T-cell (primary cell): ENCODE data around the gene MAP6D1. TPM values are rescaled to one million over a fixed set of nuclear protein-coding genes. Genes with fewer than 3 reads are reported as not detected.

ENCODE experiments used
- ATAC-seq, 4 experiments: fragments of 200-7000 bp in 3 of 4; fragments of 150-1000 bp in 1 of 4; cut with Tn5 transposase; replicated peaks in 1 of 4; 1 replicate in 3 of 4; 2 replicates in 1 of 4; pipeline ENCODE4 v1.10.0; 2021; ENCODE audit warnings: moderate library complexity in 3 of 4, mild to moderate bottlenecking in 2 of 4, moderate number of reproducible peaks in 1 of 4
- CTCF ChIA-PET, 2 donors: fragments of 300-600 bp; sonication (Branson Sonifier 250); formaldehyde crosslinking; loops; one replicate each; lab custom pipeline; 2022; ENCODE audit warnings: antibody characterized with exemption in 2 of 2; lab: Charles Lee
- POLR2A ChIA-PET, 2 donors: fragments of 300-600 bp; sonication (Branson Sonifier 250); formaldehyde crosslinking; loops; one replicate each; lab custom pipeline; 2022; ENCODE audit warnings: antibody characterized with exemption in 2 of 2; lab: Charles Lee
- DNase-seq, 35 experiments: peaks; one replicate each; pipeline versions ENCODE4 v3.0.0 to v3.0.0-alpha.2; 2013 to 2023
- H3K27ac ChIP-seq: one replicate; pipeline ENCODE4 v1.5.1; 2013; ENCODE audit warnings: low read length
- H3K27me3 ChIP-seq, 2 experiments: replicated peaks in 1 of 2; 1 replicate in 1 of 2; 2 replicates in 1 of 2; pipeline versions ENCODE4 v1.6.1 to v1.7.0; 2013; ENCODE audit warnings: low read length in 1 of 2, mixed read lengths in 1 of 2; ENCODE audit not compliant: control insufficient read depth in 2 of 2, insufficient read depth in 2 of 2; ENCODE audit errors: extremely low read depth in 1 of 2
- H3K36me3 ChIP-seq, 2 donors: 1 replicate in 1 of 2; 2 replicates in 1 of 2; pipeline versions ENCODE4 v1.6.1 to v1.7.0; 2013; ENCODE audit warnings: low read length in 1 of 2; ENCODE audit not compliant: control insufficient read depth in 2 of 2, insufficient read depth in 1 of 2; ENCODE audit errors: extremely low read depth in 1 of 2
- H3K4me1 ChIP-seq, 2 experiments: 1 replicate in 1 of 2; 2 replicates in 1 of 2; pipeline versions ENCODE4 v1.6.1 to v1.7.0; 2013; ENCODE audit warnings: low read length in 2 of 2, mixed read lengths in 1 of 2; ENCODE audit not compliant: insufficient read depth in 2 of 2, control insufficient read depth in 1 of 2; ENCODE audit errors: extremely low read depth in 1 of 2
- H3K4me3 ChIP-seq, 2 donors: 1 replicate in 1 of 2; 2 replicates in 1 of 2; pipeline versions ENCODE4 v1.5.1 to v1.7.0; 2013; ENCODE audit warnings: mild to moderate bottlenecking in 2 of 2, low read length in 1 of 2, moderate library complexity in 1 of 2; ENCODE audit not compliant: control insufficient read depth in 1 of 2; ENCODE audit errors: extremely low read depth in 1 of 2
- H3K9me3 ChIP-seq: 2 replicates; pipeline ENCODE4 v1.7.0; 2013
- H3K27ac Mint-ChIP-seq, 2 donors: one replicate each; pipeline ENCODE4 v1.8.0; 2020 to 2021; ENCODE audit warnings: mild to moderate bottlenecking in 2 of 2, mixed read lengths in 2 of 2
- H3K27me3 Mint-ChIP-seq, 2 donors: one replicate each; pipeline ENCODE4 v1.8.0; 2021 to 2022; ENCODE audit warnings: mixed read lengths in 2 of 2
- H3K36me3 Mint-ChIP-seq: one replicate; pipeline ENCODE4 v1.8.0; 2021; ENCODE audit warnings: mixed read lengths
- H3K4me1 Mint-ChIP-seq, 3 donors: one replicate each; pipeline ENCODE4 v1.8.0; 2020 to 2022; ENCODE audit warnings: mixed read lengths in 3 of 3, mild to moderate bottlenecking in 1 of 3
- H3K4me3 Mint-ChIP-seq, 3 donors: one replicate each; pipeline ENCODE4 v1.8.0; 2020 to 2022; ENCODE audit warnings: mild to moderate bottlenecking in 3 of 3, mixed read lengths in 3 of 3, moderate library complexity in 3 of 3
- H3K9me3 Mint-ChIP-seq, 3 donors: one replicate each; pipeline ENCODE4 v1.8.0; 2020 to 2022; ENCODE audit warnings: mixed read lengths in 3 of 3
- WGBS: methylation state at CpG from one replicate; pipeline ENCODE4 v1.1.5; 2013; ENCODE audit warnings: missing lambda C conversion rate; ENCODE audit not compliant: insufficient coverage; 5-methylcytosine and 5-hydroxymethylcytosine counted together
- total RNA-seq, 35 experiments: library from RNA in 6 of 35; stranded (reverse) in 6 of 35; fragments of 120-200 nt in 1 of 35; gene quantifications; one replicate each; pipeline versions ENCODE4 v1.2.1 to v1.2.4 and lab custom pipeline; 2013 to 2026

MAP6D1 gene
- total RNA-seq, 5 donors from 2014 or later (not counting 1 experiment from before 2014, with no cell fraction given): 1.2 to 3.3 (median 2.1) TPM

DNA sequence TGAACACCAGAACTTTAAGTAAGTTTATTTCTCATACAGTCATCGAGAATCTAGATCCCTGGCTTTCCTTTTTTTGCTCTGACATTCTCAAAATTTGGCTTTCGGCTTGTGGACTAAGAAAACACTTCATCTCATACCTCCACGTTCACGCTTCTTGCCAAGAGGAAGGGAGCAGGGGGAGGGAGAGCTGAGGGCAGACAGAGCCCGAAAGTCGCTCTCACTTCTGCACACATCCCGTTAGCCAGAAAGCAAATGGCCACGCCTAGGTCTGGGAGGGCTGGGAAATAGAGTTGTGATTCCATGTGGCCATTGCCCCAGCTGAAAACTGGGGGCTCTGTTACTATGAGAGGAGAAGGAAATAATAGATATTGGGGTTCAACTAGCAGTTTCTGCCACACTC lies 57.3 kb downstream of the MAP6D1 start:
- no CpG with 5 or more reads among the region's 8 CpGs for WGBS
- no peaks in the 10 kb centered on the region for H3K27me3 Mint-ChIP-seq
- no peak overlapping the region for H3K27ac ChIP-seq
- ChIA-PET CTCF (interaction anchor here in 1 of 2 donors (0.6 kb wide), 1 partner anchor 17 kb away, joined by 3 read pairs; no protein-coding TSS in a partner anchor), POLR2A (no interaction called here)
- H3K4me3 Mint-ChIP-seq: no peak overlapping the region
- H3K4me1 Mint-ChIP-seq: peaks cover 10 to 17% (median 12%) of the 10 kb centered on the region in 3 donors
- no peaks in the 10 kb centered on the region for H3K9me3 ChIP-seq
- H3K4me3 ChIP-seq: no peak overlapping the region
- ATAC-seq (no peak), DNase-seq (no peak)
- H3K4me1 ChIP-seq: peaks cover 0 to 9% of the 10 kb centered on the region in 2 experiments
- no peak overlapping the region for H3K27ac Mint-ChIP-seq
- H3K27me3 ChIP-seq: no peaks in the 10 kb centered on the region
- H3K36me3 ChIP-seq: peaks cover 0 to 21% of the 10 kb centered on the region in 2 donors
- no peaks in the 10 kb centered on the region for H3K9me3 Mint-ChIP-seq
- peaks cover 20% of the 10 kb centered on the region for H3K36me3 Mint-ChIP-seq

DNA sequence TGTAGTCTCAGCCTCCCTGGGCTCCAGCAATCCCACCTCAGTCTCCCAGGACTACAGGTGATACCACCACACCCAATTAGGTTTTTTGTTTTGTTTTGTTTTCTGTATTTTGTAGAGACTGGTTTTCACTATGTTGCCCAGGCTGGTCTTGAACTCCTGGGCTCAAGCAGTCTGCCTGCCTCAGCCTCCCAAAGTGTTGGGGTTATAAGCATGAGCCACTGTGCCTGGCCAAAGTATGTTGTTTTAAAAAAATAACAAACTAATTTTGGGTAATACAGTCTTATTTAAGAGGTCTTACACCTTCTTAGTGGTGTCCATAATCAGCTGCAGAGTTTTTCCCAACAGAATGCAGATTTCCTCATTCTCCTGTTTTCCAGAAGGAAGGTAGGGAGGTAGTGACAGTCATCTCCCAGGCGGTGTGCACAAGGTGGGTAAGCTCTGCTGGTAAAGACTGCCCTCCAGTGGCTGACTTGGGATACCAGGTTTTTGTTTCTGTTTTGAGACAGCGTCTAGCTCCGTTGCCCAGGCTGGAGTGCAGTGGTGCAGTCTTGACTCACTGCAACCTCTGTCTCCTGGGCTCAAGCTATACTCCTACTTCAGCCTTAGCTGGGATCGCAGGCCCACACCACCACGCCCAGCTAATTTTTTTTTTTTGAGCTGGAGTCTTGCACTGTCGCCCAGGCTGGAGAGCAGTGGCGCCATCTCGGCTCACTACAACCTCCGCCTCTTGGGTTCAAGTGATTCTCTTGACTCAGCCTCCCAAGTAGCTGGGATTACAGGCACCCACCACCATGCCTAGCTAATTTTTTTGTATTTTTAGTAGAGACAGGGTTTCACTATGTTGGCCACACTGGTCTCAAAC lies 58.4 kb downstream of the MAP6D1 start:
- no peak overlapping the region for H3K27ac ChIP-seq
- 58% methylated on average over 4 of the region's 9 CpGs for WGBS
- H3K27me3 Mint-ChIP-seq: no peaks in the 10 kb centered on the region
- no peak overlapping the region for H3K4me3 Mint-ChIP-seq
- POLR2A ChIA-PET: no interaction called here
- ATAC-seq (peak; percentile 82 to 91 (median 88)), DNase-seq (peak; percentile 20 to 84 (median 62))
- peaks cover 10 to 17% (median 12%) of the 10 kb centered on the region in 3 donors for H3K4me1 Mint-ChIP-seq
- no peaks in the 10 kb centered on the region for H3K9me3 ChIP-seq
- H3K9me3 Mint-ChIP-seq: no peaks in the 10 kb centered on the region
- no peak overlapping the region for H3K4me3 ChIP-seq
- peaks cover 19% of the 10 kb centered on the region for H3K36me3 Mint-ChIP-seq
- peaks cover 3 to 18% of the 10 kb centered on the region in 2 donors for H3K36me3 ChIP-seq
- H3K27ac Mint-ChIP-seq: peak overlapping the region in 1 of 2 donors; percentile 77
- H3K27me3 ChIP-seq: no peaks in the 10 kb centered on the region
- CTCF ChIA-PET: interaction anchor here (0.6 to 1.5 kb wide), 20 partner anchors 9 to 1052 kb away, joined by 3 to 9 read pairs (median 4); partner anchors contain the start of gene KLHL24 (in 1 of the 2)
- peaks cover 0 to 9% of the 10 kb centered on the region in 2 experiments for H3K4me1 ChIP-seq

DNA sequence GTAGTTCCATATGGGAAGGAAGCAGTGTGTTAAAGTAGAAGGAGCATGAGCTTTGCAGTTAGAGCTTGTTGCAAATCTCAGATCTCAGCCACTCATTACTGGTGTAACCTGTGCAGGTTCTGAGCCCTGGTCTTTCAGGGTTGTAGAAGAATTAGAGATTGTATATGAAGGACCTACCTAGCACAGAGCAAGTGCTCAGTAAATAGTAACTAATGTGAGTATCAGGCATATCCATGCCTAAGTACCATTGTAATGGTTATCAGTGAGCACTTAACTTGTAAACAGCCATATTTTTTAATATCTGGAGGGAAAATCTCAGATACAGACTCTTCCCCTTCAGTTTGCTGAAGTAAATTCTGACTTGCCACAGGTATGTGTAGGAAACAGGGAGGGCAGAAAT lies 59.3 kb downstream of the MAP6D1 start:
- no peak overlapping the region for H3K4me3 Mint-ChIP-seq
- no peaks in the 10 kb centered on the region for H3K27me3 Mint-ChIP-seq
- H3K36me3 Mint-ChIP-seq: peaks cover 22% of the 10 kb centered on the region
- H3K27ac Mint-ChIP-seq: peak overlapping the region; percentile 40 to 77
- DNase-seq: no peak
- no peaks in the 10 kb centered on the region for H3K9me3 Mint-ChIP-seq
- H3K9me3 ChIP-seq: no peaks in the 10 kb centered on the region
- peaks cover 10 to 17% (median 12%) of the 10 kb centered on the region in 3 donors for H3K4me1 Mint-ChIP-seq
- POLR2A ChIA-PET: interaction anchor here in 1 of 2 donors (0.6 kb wide), 1 partner anchor 1057 kb away, joined by 5 read pairs; no protein-coding TSS in a partner anchor
- no peak overlapping the region for H3K4me3 ChIP-seq
- CTCF ChIA-PET: interaction anchor here (0.9 to 1.3 kb wide), 7 partner anchors 50 to 297 kb away, joined by 3 to 7 read pairs (median 5); no protein-coding TSS in a partner anchor
- no peak overlapping the region for H3K27ac ChIP-seq
- H3K4me1 ChIP-seq: peaks cover 0 to 9% of the 10 kb centered on the region in 2 experiments
- ATAC-seq: no peak
- peaks cover 3 to 24% of the 10 kb centered on the region in 2 donors for H3K36me3 ChIP-seq
- no peaks in the 10 kb centered on the region for H3K27me3 ChIP-seq

Other genes starting within 250 kb of the MAP6D1 start
- 100 to 1,000 TPM in 3 of 5 donors, 10 to 100 TPM in 2; 83.3 to 145 (median 101) TPM for gene KLHL24, start 190.0 kb downstream of the MAP6D1 start, total RNA-seq
- 10 to 100 TPM; 23.8 to 26.2 (median 25.2) TPM for gene YEATS2, start 127.8 kb downstream of the MAP6D1 start, total RNA-seq
- 10 to 100 TPM; 38.8 to 46.2 (median 41.3) TPM for gene PARL, start 59.3 kb upstream of the MAP6D1 start, total RNA-seq
- gene ABCC5, start 192.3 kb upstream of the MAP6D1 start, total RNA-seq: 10 to 100 TPM; 17.6 to 34.3 (median 30.2) TPM
- not detected for gene HTR3D, start 206.2 kb upstream of the MAP6D1 start, total RNA-seq
- gene HTR3C, start 227.5 kb upstream of the MAP6D1 start, total RNA-seq: not detected